H9 (cell line): ENCODE data around the gene PTGFR. TPM values are rescaled to one million over a fixed set of nuclear protein-coding genes. Genes with fewer than 3 reads are reported as not detected.

Experiments
- DNase-seq: peaks from one replicate; pipeline ENCODE4 v3.0.0-alpha.2; 2017
- H2AFZ ChIP-seq: one replicate; pipeline ENCODE4 v1.6.1; 2013; ENCODE audit warnings: mild to moderate bottlenecking, low read length, control low read depth, moderate library complexity
- H2AK5ac ChIP-seq: 2 replicates; pipeline ENCODE4 v1.6.1; 2013; ENCODE audit warnings: low read length, control low read depth, mixed read lengths; ENCODE audit not compliant: insufficient read length
- H2BK120ac ChIP-seq: one replicate; pipeline ENCODE4 v1.6.1; 2013; ENCODE audit warnings: low read depth, mild to moderate bottlenecking, low read length, control low read depth, inconsistent platforms; ENCODE audit not compliant: poor library complexity, severe bottlenecking
- H2BK12ac ChIP-seq: 2 replicates; pipeline ENCODE4 v1.6.1; 2013; ENCODE audit warnings: low read length, control low read depth, mixed read lengths, low read depth; ENCODE audit not compliant: insufficient read length
- H2BK15ac ChIP-seq: 2 replicates; pipeline ENCODE4 v1.6.1; 2013; ENCODE audit warnings: low read depth, low read length, control low read depth
- H2BK20ac ChIP-seq: one replicate; pipeline ENCODE4 v1.6.1; 2013; ENCODE audit warnings: low read depth, mild to moderate bottlenecking, low read length, control low read depth, inconsistent platforms; ENCODE audit not compliant: poor library complexity, severe bottlenecking
- H2BK5ac ChIP-seq: 2 replicates; pipeline ENCODE4 v1.6.1; 2013; ENCODE audit warnings: low read length, control low read depth, mixed read lengths; ENCODE audit not compliant: insufficient read length
- H3K14ac ChIP-seq: 2 replicates; pipeline ENCODE4 v1.6.1; 2013; ENCODE audit warnings: low read length, control low read depth; ENCODE audit not compliant: insufficient read depth
- H3K18ac ChIP-seq: 2 replicates; pipeline ENCODE4 v1.6.1; 2013; ENCODE audit warnings: low read depth, mild to moderate bottlenecking, mixed read lengths, low read length, control low read depth; ENCODE audit not compliant: insufficient read length
- H3K23ac ChIP-seq: 2 replicates; pipeline ENCODE4 v1.6.1; 2013; ENCODE audit warnings: low read length, control low read depth, mixed read lengths, low read depth; ENCODE audit not compliant: insufficient read length
- H3K23me2 ChIP-seq: 2 replicates; pipeline ENCODE4 v1.6.1; 2013; ENCODE audit warnings: low read depth, mild to moderate bottlenecking, mixed read lengths, low read length, control low read depth; ENCODE audit not compliant: insufficient read length, poor library complexity, severe bottlenecking
- H3K27ac ChIP-seq: 2 replicates; pipeline ENCODE4 v1.5.1; 2013; ENCODE audit warnings: low read length, control low read depth, mixed read lengths, low read depth; ENCODE audit not compliant: insufficient read length
- H3K27me3 ChIP-seq: 2 replicates; pipeline ENCODE4 v1.6.1; 2013; ENCODE audit warnings: low read length, control low read depth, inconsistent platforms; ENCODE audit not compliant: insufficient read depth
- H3K4ac ChIP-seq: 2 replicates; pipeline ENCODE4 v1.6.1; 2013; ENCODE audit warnings: low read depth, mild to moderate bottlenecking, control low read depth, inconsistent platforms, low read length, moderate library complexity
- H3K4me1 ChIP-seq: 2 replicates; pipeline ENCODE4 v1.6.1; 2013; ENCODE audit warnings: low read length, control low read depth, inconsistent platforms; ENCODE audit not compliant: insufficient read depth
- H3K4me2 ChIP-seq: 2 replicates; pipeline ENCODE4 v1.6.1; 2013; ENCODE audit warnings: low read length, control low read depth, mixed read lengths; ENCODE audit not compliant: insufficient read length, insufficient read depth
- H3K56ac ChIP-seq: 2 replicates; pipeline ENCODE4 v1.6.1; 2013; ENCODE audit warnings: low read depth, mild to moderate bottlenecking, mixed read lengths, low read length, control low read depth; ENCODE audit not compliant: insufficient read length
- H3K79me1 ChIP-seq: 2 replicates; pipeline ENCODE4 v1.6.1; 2013; ENCODE audit warnings: low read depth, mild to moderate bottlenecking, moderate library complexity, low read length, control low read depth, inconsistent platforms; ENCODE audit not compliant: insufficient read depth, poor library complexity, severe bottlenecking
- H3K79me2 ChIP-seq: 2 replicates; pipeline ENCODE4 v1.6.1; 2013; ENCODE audit warnings: low read length, control low read depth, inconsistent platforms; ENCODE audit not compliant: insufficient read depth
- H3K9ac ChIP-seq: 2 replicates; pipeline ENCODE4 v1.6.1; 2013; ENCODE audit warnings: low read length, control low read depth, mixed read lengths; ENCODE audit not compliant: insufficient read length; ENCODE audit errors: extremely low read depth
- H3K9me3 ChIP-seq: one replicate; pipeline ENCODE4 v1.6.1; 2013; ENCODE audit warnings: low read depth, low read length, inconsistent platforms; ENCODE audit not compliant: control insufficient read depth
- H3T11ph ChIP-seq: one replicate; pipeline ENCODE4 v1.6.1; 2013; ENCODE audit warnings: mild to moderate bottlenecking, low read length, control low read depth, inconsistent platforms
- H4K20me1 ChIP-seq: one replicate; pipeline ENCODE4 v1.6.1; 2013; ENCODE audit not compliant: control insufficient read depth, insufficient read length, insufficient read depth
- H4K5ac ChIP-seq: 2 replicates; pipeline ENCODE4 v1.6.1; 2013; ENCODE audit warnings: low read depth, mild to moderate bottlenecking, mixed read lengths, low read length, control low read depth; ENCODE audit not compliant: insufficient read length
- H4K8ac ChIP-seq: replicated peaks from 2 replicates; pipeline ENCODE4 v1.6.1; 2013; ENCODE audit warnings: low read length, control low read depth, mixed read lengths, low read depth; ENCODE audit not compliant: insufficient read length
- H4K91ac ChIP-seq: 2 replicates; pipeline ENCODE4 v1.6.1; 2013; ENCODE audit warnings: low read depth, mild to moderate bottlenecking, moderate library complexity, mixed read lengths, low read length, control low read depth; ENCODE audit not compliant: insufficient read length
- H3K27ac Mint-ChIP-seq, 3 experiments: 2 replicates in 2 of 3; 3 replicates in 1 of 3; pipeline ENCODE4 v1.8.0; 2020 to 2021; ENCODE audit warnings: mixed read lengths in 3 of 3, mild to moderate bottlenecking in 1 of 3, moderate library complexity in 1 of 3
- H3K27me3 Mint-ChIP-seq: 2 replicates; pipeline ENCODE4 v1.8.0; 2021; ENCODE audit warnings: low read depth, mild to moderate bottlenecking, moderate library complexity, mixed read lengths
- H3K36me3 Mint-ChIP-seq, 3 experiments: 2 replicates in 2 of 3; 3 replicates in 1 of 3; pipeline ENCODE4 v1.8.0; 2020 to 2021; ENCODE audit warnings: low read depth in 3 of 3, mixed read lengths in 3 of 3; ENCODE audit not compliant: insufficient read depth in 1 of 3
- H3K4me1 Mint-ChIP-seq, 2 experiments: 2 replicates each; pipeline ENCODE4 v1.8.0; 2020; ENCODE audit warnings: mixed read lengths in 2 of 2
- H3K4me3 Mint-ChIP-seq, 2 experiments: 2 replicates in 1 of 2; 3 replicates in 1 of 2; pipeline ENCODE4 v1.8.0; 2020 to 2021; ENCODE audit warnings: mild to moderate bottlenecking in 2 of 2, mixed read lengths in 2 of 2, moderate library complexity in 1 of 2
- H3K9me3 Mint-ChIP-seq, 2 experiments: 2 replicates in 1 of 2; 3 replicates in 1 of 2; pipeline ENCODE4 v1.8.0; 2020; ENCODE audit warnings: mild to moderate bottlenecking in 2 of 2, mixed read lengths in 2 of 2, moderate library complexity in 1 of 2
- CTCF ChIP-seq: fragments of 200-600 bp; sonication (generic); conservative IDR thresholded peaks from 3 replicates; pipeline ENCODE4 v1.8.0; 2021; ENCODE audit warnings: antibody characterized with exemption, mild to moderate bottlenecking
- WGBS: extraction: QIAGEN DNeasy Blood & Tissue Kit; methylation state at CpG from one replicate; pipeline ENCODE4 v1.1.7; 2013; ENCODE audit warnings: missing lambda C conversion rate, low lambda C conversion rate, mixed read lengths; ENCODE audit not compliant: insufficient read length; ENCODE audit errors: extremely low coverage; 5-methylcytosine and 5-hydroxymethylcytosine counted together
- total RNA-seq: library from RNA; stranded (reverse); gene quantifications from 2 replicates; pipeline ENCODE4 v1.2.1, GENCODE V29; 2021

Gene PTGFR
- total RNA-seq, 1 experiment from 2014 or later: not detected

GRCh38 chr1:78561856-78562255 is 71.1 kb downstream of the PTGFR start:
- no peaks in the 10 kb centered on the region for H3K36me3 Mint-ChIP-seq

More at GRCh38 chr1:78561856-78562255, 71.1 kb downstream of the PTGFR start:
- no peaks in the 10 kb centered on the region for H3K79me2 ChIP-seq
- H3K9ac ChIP-seq: no peak overlapping the region
- no peak overlapping the region for H3K27ac ChIP-seq
- no peak overlapping the region for H2BK20ac ChIP-seq
- no peak overlapping the region for H2BK5ac ChIP-seq
- H4K91ac ChIP-seq: no peak overlapping the region
- no peaks in the 10 kb centered on the region for H3K4me1 Mint-ChIP-seq
- no peaks in the 10 kb centered on the region for H3K23me2 ChIP-seq
- no peak overlapping the region for H4K8ac ChIP-seq
- H3K4me1 ChIP-seq: no peaks in the 10 kb centered on the region
- no peak overlapping the region for H3K14ac ChIP-seq
- H2BK15ac ChIP-seq: no peak overlapping the region
- H3K4me2 ChIP-seq: no peak overlapping the region
- no peaks in the 10 kb centered on the region for H3K27me3 ChIP-seq
- no peak overlapping the region for H3K56ac ChIP-seq
- H2BK12ac ChIP-seq: no peak overlapping the region
- no peak overlapping the region for H3K18ac ChIP-seq
- DNase-seq: no peak
- H3K27ac Mint-ChIP-seq: no peak overlapping the region
- no peak overlapping the region for H3T11ph ChIP-seq
- peaks cover 5% of the 10 kb centered on the region; the same call in 1 of the 2 replicates for H3K27me3 Mint-ChIP-seq
- no CpG with 5 or more reads among the region's 2 CpGs for WGBS
- no peak for TF ChIP-seq CTCF
- no peaks in the 10 kb centered on the region for H3K79me1 ChIP-seq
- H2AK5ac ChIP-seq: no peak overlapping the region
- peaks cover 2 to 7% of the 10 kb centered on the region in 2 experiments; a peak in 2 of 5 replicates for H3K9me3 Mint-ChIP-seq
- no peak overlapping the region for H4K5ac ChIP-seq
- H3K9me3 ChIP-seq: no peaks in the 10 kb centered on the region
- H3K4me3 Mint-ChIP-seq: no peak overlapping the region
- H3K4ac ChIP-seq: no peak overlapping the region
- no peak overlapping the region for H2AFZ ChIP-seq
- H2BK120ac ChIP-seq: no peak overlapping the region
- H3K23ac ChIP-seq: no peak overlapping the region
- H4K20me1 ChIP-seq: no peaks in the 10 kb centered on the region
